Measurements from ENCODE around the gene ASIC1.
"Not testable (repeated sequence)": the region's sequence is repeated elsewhere in the genome, so short reads cannot be mapped to it uniquely, and the experiment has no call there.

The ASIC1 gene

DNA sequence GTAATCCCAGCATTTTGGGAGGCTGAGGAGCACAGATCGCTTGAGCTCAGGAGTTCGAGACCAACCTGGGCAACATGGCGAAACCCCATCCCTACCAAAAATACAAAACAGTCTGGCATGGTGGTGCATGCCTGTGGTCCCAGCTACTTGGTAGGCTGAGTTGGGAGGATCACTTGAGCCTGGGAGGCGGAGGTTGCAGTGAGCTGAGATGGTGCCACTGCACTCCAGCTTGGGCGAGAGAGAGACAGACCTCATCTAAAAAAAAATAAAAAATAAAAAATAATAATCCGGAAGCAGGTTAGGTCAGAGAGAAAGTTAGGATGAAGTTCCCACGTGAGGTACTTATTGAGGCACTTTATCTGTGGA lies 27.0 kb downstream of the ASIC1 start:
- DNase-seq (ENCODE audit: low read depth in 4 of 4, low spot score in 1 of 4) = not testable (repeated sequence)

DNA sequence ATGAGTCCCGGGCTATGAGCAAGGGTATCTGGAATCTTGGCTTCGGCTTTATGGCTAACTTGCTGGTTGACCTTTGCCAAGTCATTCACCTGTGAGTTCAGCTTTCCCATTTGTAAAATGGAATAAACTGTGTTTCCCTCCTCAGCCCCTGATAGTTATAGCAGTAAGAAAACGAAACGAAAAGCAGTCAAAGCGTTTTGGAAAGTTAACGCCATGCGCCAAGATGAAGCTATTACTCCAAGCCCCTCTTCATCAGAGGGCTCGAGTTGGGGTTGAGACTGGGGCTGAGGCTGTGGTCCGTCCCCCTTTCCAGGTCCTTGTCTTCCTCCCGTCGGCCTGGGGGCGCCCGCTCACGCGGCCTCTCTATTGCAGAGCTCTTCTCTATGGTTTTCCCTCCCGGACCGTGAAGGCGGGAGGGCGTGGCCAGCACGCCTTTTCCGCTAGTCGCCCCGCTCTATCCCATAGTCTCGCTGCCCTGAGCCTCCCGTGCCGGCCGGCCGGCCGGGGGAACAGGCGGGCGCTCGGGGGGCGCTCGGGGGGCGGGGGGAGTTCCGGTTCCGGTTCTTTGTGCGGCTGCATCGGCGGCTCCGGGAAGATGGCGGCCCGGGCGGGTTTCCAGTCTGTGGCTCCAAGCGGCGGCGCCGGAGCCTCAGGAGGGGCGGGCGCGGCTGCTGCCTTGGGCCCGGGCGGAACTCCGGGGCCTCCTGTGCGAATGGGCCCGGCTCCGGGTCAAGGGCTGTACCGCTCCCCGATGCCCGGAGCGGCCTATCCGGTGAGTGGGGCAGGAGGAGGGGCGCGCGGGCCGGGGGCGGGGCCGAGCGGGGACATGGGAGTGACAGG lies 27.6 kb downstream of the ASIC1 start, which contains the start of gene SMARCD1:
Gene SMARCD1, plus strand, starts transcription at position 568 of the 840 bp plus-strand sequence. Its CDS starts 28 bp downstream, at position 596.
- peak; percentile 53 to 85 (median 68) for DNase-seq (ENCODE audit: low read depth in 4 of 4, low spot score in 1 of 4)

DNA sequence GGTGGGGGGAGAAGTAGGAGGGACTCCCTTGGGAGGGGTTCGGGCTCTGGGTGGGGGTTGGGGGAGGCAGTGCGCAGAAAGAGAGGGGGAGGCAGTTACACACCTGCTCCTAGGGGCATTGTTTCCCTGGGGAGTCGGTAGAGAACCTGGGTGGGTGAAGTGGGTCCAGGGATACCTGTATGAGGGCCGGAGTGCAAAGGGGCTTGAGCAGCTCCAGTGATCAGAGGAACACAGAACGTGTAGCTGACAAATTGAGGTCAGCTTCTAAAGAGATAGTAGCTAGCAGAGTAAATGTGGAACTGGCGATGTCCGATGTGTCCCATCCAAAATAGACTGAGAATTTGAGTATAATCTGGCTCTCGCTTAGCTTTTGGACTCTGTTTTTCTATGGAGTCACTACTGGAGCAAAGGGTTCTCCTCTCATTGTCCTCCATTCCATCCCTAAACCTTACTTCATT lies 28.2 kb downstream of the ASIC1 start:
- DNase-seq (ENCODE audit: low read depth in 4 of 4, low spot score in 1 of 4) = no peak

DNA sequence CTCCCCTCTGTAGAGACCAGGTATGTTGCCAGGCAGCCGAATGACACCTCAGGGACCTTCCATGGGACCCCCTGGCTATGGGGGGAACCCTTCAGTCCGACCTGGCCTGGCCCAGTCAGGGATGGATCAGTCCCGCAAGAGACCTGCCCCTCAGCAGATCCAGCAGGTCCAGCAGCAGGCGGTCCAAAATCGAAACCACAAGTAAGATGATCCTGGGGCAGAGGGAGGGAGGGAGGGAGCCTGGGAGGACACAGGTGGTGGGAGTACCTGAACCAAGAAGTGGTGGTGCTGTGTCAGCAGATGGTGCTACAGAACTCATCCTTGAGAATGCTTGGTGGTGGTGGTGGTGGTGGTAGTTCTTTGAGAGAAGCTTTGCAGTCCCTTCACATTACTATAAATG lies 28.8 kb downstream of the ASIC1 start:
- no peak for DNase-seq (ENCODE audit: low read depth in 4 of 4, low spot score in 1 of 4)

DNA sequence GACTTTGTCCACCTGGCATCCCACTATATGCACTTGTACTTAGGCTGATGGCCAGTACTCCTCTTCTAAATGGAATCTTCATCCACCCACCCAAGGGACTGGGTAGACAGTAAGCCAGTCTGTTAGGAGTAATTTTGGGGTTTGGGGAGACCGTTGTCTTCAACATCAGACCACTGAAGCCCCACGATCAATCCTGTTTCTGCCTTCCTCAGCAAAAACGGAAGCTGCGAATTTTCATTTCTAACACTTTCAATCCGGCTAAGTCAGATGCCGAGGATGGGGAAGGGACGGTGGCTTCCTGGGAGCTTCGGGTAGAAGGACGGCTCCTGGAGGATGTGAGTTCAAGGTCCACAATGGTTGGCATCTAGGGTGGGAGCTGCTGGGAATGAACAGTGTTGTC lies 29.8 kb downstream of the ASIC1 start:
- DNase-seq (ENCODE audit: low read depth in 4 of 4, low spot score in 1 of 4) = no peak

DNA sequence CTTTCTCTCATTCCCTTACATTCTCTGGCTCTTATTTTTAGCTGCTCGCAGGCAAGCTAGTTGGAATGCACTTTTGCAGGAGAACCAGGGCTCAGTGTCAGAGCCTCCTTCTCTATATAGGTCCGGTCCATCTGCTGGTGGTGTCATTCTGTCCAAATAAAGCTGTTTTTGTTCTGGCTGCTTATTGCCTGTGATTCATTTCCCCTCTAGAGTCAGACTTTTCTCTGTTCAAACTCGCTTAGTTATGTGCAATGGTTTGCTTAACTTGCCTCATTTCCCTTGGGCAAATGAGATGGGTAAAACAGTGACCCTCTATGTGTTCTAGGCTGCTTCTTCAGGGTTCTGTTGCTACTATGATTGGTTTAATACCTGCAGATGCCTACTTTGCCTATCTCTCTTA lies 30.6 kb downstream of the ASIC1 start:
- DNase-seq (ENCODE audit: low read depth in 4 of 4, low spot score in 1 of 4) = no peak

DNA sequence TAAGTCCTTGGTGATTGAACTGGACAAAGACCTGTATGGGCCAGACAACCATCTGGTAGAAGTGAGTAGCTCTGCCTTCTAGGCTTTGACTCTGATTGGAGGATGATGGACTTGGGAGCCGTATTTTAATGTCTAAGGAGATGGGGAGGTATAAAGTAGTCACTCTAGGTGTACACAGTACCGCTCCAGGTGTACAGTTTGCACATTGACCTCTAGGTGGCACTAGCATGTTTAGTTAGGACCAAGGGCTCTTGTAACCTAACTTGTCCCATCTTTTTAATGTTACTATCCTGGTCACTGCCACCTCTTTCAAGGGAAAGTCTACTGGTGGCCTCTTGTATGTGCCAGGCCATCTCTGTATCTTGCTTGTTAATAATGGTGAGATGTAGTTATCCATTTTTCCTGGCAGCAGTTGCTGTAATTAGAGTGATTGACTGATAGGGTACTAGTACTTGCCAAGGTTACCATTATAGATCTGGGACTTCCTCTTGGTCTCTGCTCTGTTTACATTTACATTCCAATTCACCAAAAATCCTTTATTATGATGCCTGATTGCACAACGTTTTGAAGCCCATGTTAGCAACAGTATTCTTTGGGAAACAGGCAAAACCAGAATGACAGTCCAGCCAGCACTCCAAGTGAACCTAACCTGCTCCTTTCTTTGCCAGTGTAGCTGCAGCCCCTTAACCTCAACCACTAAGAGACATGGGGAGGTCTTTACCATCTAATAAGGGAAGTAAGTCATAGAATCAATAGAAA lies 31.4 kb downstream of the ASIC1 start:
- peak in 2 of 4 experiments; percentile 24 to 38 for DNase-seq (ENCODE audit: low read depth in 4 of 4, low spot score in 1 of 4)

DNA sequence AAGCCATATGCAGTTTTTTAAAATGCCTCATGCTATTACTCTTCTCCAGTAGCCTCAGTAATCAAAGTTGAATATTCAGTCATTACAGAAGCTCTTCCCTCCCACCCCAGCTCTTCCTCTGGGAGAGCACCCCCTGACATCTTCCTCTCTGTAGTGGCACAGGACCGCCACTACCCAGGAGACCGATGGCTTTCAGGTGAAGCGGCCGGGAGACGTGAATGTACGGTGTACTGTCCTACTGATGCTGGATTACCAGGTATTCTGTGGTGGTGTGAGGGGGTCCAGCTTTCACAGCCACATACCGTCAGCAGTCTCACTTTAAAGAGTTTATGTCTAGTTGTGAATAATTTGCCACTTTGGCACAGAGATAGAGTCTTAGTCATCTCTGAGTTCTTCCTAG lies 32.3 kb downstream of the ASIC1 start:
- no peak for DNase-seq (ENCODE audit: low read depth in 4 of 4, low spot score in 1 of 4)

DNA sequence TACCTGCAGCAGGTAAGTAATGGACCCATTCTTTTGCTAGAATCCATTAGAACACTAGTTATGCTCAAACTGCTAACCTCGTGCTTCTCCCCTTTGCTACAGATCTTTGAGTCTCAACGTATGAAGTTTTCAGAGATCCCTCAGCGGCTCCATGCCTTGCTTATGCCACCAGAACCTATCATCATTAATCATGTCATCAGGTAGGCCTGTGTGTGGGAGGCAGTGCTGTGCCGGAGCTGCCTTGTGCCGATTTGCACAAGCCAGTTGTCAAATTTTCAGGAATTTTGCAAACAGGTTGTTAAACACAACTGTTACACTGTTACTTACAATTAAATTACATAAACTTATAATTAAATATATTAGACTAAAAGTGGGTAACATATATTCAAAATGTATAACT lies 33.0 kb downstream of the ASIC1 start:
- no peak for DNase-seq (ENCODE audit: low read depth in 4 of 4, low spot score in 1 of 4)

DNA sequence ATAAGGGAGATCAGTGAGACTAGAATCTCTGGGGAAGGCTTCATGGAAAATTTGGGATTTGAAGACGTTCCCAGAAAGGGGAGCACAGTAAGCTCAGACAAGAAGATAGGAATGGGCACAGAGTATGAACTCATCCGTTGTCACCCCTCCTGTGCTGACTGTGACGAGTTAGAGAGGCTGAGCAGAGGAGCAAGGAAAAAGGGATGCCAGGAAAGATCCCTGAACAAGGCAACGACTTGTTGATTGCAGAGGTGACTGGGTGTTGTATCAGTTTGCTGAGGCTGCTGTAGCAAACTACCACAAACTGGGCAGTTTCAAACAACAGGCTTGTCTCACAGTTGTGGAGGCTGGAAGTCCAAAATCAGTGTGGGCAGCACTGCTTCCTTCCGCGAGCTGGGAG lies 40.6 kb downstream of the ASIC1 start:
- DNase-seq (ENCODE audit: low read depth in 4 of 4, low spot score in 1 of 4) = no peak

DNA sequence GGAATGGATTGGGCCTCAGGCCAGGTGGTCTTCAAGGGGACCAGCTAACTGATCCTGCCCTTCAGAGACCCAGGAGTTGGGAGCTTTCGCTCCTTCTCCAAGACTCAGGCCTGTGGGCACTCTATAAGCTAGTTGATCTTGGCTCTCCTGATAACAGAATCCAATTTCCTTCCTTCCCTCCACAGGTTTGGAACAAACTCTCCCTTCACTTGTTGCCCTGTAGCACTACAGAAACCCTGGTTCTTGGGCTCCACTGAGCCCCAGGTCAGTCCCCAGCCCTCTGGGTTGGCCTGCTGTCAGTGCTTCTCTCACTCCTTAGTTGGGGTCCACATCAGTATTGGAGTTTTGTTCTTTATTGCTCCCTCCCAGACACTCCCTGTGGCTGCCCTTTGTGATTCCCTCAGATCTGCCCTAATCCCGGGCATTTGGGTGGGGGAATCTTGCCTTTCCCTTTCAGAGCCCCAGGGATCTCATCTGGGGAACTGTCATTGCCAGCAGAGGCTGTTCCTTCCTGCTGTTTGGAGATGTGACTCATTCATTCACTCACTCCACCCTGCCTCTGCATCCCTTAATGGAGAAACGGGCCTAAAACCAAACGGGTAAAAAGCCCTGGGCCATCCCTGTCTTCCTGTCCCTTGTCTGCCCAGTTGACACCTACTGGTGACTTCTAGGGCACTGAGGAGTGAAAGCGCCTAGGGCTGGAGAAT lies 42.1 kb downstream of the ASIC1 start:
- no peak for DNase-seq (ENCODE audit: low read depth in 4 of 4, low spot score in 1 of 4)

DNA sequence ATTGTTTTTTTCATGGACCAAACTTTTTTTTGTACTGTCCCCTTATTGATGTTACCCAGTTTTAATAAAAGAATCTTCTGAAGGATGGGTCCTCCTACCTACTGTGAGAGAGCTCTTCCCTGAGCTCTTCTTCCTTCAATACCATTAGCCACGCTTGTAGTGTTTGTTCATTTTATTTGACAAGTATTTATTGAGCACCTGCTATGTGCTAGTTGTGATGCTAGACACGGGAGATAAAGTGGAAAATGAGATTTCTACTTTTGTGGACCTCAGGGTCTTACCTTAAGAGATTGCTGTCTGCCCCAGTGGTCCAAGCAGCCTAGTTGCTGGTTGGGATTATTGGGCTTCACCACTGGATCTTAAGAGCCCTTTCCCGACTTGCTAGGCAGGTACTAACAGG lies 43.2 kb downstream of the ASIC1 start:
- no peak for DNase-seq (ENCODE audit: low read depth in 4 of 4, low spot score in 1 of 4)

DNA sequence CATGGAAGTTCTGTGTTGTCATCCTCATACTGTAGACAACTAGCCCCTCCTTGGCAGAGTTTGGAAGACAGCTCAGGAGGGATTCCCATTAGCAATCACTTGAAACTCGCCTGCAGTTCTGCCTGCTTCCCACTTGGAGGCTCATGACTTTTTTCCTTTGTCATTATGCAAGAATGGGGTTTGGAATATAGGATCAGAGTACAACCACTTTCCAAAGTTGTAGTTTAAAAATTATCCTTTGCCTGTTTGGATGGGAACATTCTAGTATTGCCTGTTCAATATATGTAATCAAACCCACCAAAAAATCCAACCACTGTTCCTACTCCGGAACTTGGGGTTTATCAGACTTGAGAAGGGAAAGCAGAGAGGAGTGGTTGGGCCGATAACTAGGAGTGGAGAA lies 44.3 kb downstream of the ASIC1 start:
- DNase-seq (ENCODE audit: low read depth in 4 of 4, low spot score in 1 of 4) = no peak

DNA sequence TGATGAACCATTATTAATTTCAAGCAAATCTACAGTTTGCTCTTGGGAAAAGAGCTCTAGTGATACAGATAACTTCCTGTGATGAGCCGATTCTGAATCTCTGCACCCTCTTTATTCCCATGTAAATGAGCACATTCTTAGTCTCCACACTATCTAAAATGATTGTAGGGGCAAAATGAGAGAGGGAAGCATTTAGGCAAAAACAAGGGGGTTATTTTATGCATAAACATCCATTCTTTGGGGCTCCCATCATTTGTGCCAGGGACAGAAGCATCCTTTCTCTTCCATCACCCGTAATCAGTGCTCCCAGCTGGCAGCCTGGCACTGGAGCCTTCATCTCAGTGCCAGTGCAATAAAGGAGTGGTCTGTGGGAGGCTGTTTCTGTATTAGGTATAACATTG lies 44.7 kb downstream of the ASIC1 start:
- DNase-seq (ENCODE audit: low read depth in 4 of 4, low spot score in 1 of 4) = no peak

DNA sequence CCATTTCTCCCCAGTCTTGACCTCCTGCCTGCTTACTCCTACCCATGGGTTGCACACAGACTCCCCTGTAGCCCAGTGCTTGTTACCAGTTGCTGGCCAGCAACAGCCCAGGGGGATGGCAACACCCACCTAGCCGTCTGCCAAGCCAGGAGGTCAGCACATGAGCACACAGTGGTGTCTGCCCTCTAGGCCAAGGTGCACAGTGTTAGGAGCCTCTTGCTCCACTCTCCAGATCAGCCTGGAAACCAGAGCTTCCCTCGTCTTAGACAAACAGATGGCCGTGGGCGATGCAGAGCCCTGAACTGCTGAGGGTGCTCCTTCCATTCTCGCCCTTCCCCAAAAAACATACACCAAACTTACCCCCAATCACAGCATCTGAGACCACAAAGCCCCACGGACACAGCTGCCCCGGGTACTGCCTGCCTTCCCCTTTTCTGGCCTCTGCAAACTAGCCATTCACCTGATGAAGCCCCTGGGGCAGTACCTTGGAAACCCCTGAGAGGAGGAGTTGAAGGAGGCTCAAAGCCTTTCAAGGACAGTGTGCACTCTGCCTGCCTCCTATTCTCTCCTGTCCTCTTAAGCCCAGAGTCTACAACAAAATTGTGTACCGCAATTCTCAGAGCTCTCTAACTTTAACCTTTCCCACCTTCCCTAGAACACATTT lies 45.4 kb downstream of the ASIC1 start:
- DNase-seq (ENCODE audit: low read depth in 4 of 4, low spot score in 1 of 4) = no peak

DNA sequence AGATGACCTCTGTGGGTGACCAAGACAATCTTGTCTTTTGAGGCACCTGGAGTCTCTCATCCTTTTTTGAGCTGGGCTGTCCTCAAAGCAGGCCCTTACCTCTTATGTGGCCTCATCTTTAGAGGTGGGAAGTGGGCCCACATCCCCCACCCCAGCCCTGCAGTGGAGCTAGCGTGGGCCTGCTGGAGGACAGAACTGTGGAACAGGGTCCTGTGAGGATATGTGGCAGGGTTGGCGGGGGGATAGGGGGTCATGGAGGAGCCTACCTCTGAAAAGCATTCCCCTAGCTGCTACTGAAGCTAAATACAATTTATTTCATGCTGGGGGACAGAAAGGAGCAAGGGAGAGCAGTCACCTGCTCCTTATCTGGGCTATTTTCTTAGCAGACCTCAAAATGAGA lies 46.0 kb downstream of the ASIC1 start:
- DNase-seq (ENCODE audit: low read depth in 4 of 4, low spot score in 1 of 4) = no peak

DNA sequence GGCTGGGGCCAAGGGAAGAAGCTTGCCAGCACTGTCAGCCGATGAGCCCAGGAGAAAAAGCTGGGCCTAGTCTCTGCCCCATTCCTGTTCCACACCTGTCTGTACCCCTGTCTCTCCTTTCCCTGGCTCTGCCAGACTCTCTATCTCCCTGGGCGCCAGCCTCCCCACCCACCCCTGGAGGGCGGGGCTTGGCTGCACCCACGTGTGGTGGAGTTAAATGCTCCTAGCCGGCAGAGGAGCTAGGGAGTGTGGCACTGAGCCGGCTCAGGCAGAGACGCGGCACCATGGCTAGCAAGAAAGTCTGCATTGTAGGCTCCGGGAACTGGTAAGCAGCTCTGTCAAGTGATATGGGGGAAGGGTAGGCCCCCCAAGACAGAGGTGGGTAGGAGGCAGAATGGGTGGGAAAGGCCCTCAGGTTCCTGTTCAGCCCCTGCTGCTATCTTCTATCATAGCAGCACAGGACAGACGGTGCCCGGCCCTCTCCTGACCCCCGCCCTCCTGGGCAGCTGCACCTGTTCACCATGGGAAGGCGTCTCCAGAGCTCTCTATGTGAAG lies 46.4 kb downstream of the ASIC1 start, which contains the start of gene GPD1:
Gene GPD1, plus strand, starts transcription at position 242 of the 555 bp plus-strand sequence. Its CDS starts 43 bp downstream, at position 285.
- DNase-seq (ENCODE audit: low read depth in 4 of 4, low spot score in 1 of 4) = peak in 1 of 4 experiments; percentile 25

DNA sequence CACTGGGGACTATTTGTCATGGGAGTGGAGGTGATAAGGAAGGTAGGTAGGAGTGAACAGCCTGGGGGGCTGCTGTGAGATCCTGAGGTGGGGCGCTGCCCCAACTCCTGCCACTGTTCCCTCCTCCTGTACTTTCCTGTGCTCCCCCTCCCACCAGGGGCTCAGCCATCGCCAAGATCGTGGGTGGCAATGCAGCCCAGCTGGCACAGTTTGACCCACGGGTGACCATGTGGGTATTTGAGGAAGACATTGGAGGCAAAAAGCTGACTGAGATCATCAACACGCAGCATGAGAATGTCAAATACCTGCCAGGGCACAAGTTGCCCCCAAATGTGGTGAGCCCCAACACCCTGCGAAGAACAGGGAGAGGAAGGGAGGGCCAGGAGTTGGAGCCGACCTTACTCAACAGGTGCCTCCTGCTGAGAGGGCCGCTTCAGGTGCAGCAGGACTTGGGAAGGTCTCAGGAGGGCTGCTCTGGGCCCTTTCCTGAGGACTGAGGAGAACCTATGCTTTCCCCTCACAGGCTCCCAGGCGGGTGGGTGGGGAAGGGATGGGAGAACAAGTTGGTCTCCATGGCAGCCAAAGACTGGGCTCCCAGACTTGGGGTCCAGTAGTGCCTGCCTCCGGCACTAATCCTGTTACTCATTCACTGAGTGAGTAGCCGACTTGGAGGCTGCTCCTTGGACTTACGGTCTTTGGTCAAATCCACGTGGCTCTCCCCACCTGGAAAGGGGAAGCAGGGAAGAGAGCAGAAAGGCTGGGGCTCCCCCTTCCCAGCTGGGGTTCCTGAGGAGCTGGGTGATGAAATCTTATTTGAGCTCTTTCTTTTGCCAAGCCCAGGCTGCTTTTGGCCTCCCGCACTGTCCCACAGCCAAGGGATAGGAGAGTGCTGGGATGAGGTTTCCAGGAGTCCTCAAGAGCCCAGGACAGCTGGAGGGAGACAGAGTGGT lies 47.3 kb downstream of the ASIC1 start:
- no peak for DNase-seq (ENCODE audit: low read depth in 4 of 4, low spot score in 1 of 4)

DNA sequence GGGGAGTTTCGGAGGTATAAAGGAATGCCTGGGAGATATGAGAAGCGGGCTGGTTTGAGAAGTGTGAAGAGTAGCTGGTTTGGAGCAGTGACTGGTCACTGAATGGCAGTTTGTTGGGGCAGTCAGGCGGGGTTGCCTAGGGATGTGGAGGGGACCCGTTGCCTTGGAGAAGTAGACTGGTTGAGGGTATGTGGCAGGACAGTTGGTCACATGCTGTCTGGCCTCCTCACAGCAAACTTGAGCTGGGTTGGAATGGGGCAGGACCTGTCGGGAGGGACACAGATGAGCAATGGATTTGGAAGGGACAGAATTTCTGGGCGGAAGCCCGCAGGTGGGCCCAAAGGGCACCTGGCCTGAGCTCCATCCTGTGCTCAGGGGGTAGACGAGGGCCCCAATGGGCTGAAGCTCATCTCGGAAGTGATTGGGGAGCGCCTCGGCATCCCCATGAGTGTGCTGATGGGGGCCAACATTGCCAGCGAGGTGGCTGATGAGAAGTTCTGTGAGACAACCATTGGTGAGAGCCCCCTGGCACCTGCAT lies 48.6 kb downstream of the ASIC1 start:
- no peak for DNase-seq (ENCODE audit: low read depth in 4 of 4, low spot score in 1 of 4)
